MM.1S (cell line): Measurements from ENCODE around the gene ZBTB17.

ENCODE experiments used
- CTCF ChIP-seq: fragments of 300-600 bp; sonication (generic); IDR thresholded peaks from 2 replicates; pipeline ENCODE4 v1.5.1; 2016; ENCODE audit warnings: antibody characterized with exemption, low read length, mixed read lengths
- EZH2 ChIP-seq: fragments of 300-600 bp; sonication (generic); optimal IDR thresholded peaks from 2 replicates; pipeline ENCODE3; 2017; ENCODE audit warnings: low read depth, mild to moderate bottlenecking, antibody characterized with exemption, low read length, mixed read lengths
- EZH2phosphoT487 ChIP-seq: fragments of 300-600 bp; sonication (generic); IDR thresholded peaks from 2 replicates; pipeline ENCODE4 v1.6.1; 2018; ENCODE audit warnings: antibody characterized with exemption, low read length

- TF ChIP-seq CTCF (no peak), EZH2phosphoT487 (no peak), EZH2 (no peak)
These were observed 29.1 kb downstream of the ZBTB17 start for GRCh38 chr1:15946571-15947381.
